Naive thymus-derived CD4-positive, alpha-beta T cell (primary cell): ENCODE data around the gene OSBPL10. TPM values are rescaled to one million over a fixed set of nuclear protein-coding genes. Genes with fewer than 3 reads are reported as not detected.

ENCODE experiments used
- ATAC-seq: fragments of 150-1000 bp; cut with Tn5 transposase; 2 replicates; pipeline ENCODE4 v1.10.0; 2021; ENCODE audit warnings: mild to moderate bottlenecking, moderate library complexity
- CTCF ChIA-PET: fragments of 350-600 bp; sonication (Branson Sonifier 250); formaldehyde crosslinking; loops from one replicate; lab custom pipeline; 2021; ENCODE audit warnings: antibody characterized with exemption; lab: Charles Lee
- POLR2A ChIA-PET: fragments of 350-600 bp; sonication (Branson Sonifier 250); formaldehyde crosslinking; loops from one replicate; lab custom pipeline; 2021; ENCODE audit warnings: antibody characterized with exemption, inconsistent platforms; lab: Charles Lee
- DNase-seq, 9 donors: peaks; one replicate each; pipeline versions ENCODE4 v3.0.0 to v3.0.0-alpha.2; 2020 to 2022; ENCODE audit warnings: mixed read lengths in 1 of 9
- H3K27ac ChIP-seq: one replicate; pipeline ENCODE4 v1.7.0; 2013; ENCODE audit warnings: mild to moderate bottlenecking, low read depth, low read length, moderate library complexity
- H3K27me3 ChIP-seq, 2 donors: one replicate each; pipeline ENCODE4 v1.7.0; 2013; ENCODE audit warnings: low read length in 2 of 2, mild to moderate bottlenecking in 2 of 2, moderate library complexity in 2 of 2; ENCODE audit not compliant: control insufficient read depth in 2 of 2, insufficient read depth in 2 of 2
- H3K36me3 ChIP-seq, 3 experiments: 1 replicate in 2 of 3; 2 replicates in 1 of 3; pipeline ENCODE4 v1.7.0; 2013; ENCODE audit warnings: low read length in 3 of 3, mild to moderate bottlenecking in 3 of 3, moderate library complexity in 1 of 3; ENCODE audit not compliant: insufficient read depth in 3 of 3, control insufficient read depth in 2 of 3
- H3K4me1 ChIP-seq, 2 donors: one replicate each; pipeline ENCODE4 v1.7.0; 2013; ENCODE audit warnings: low read length in 2 of 2, mild to moderate bottlenecking in 2 of 2, moderate library complexity in 1 of 2; ENCODE audit not compliant: control insufficient read depth in 2 of 2, insufficient read depth in 2 of 2
- H3K4me3 ChIP-seq: 2 replicates; pipeline ENCODE4 v1.7.0; 2013; ENCODE audit warnings: mild to moderate bottlenecking, low read length
- H3K9me3 ChIP-seq, 3 experiments: 1 replicate in 2 of 3; 2 replicates in 1 of 3; pipeline ENCODE4 v1.7.0; 2013; ENCODE audit warnings: low read length in 3 of 3; ENCODE audit not compliant: control insufficient read depth in 2 of 3
- H3K27ac Mint-ChIP-seq, 9 donors: one replicate each; pipeline ENCODE4 v1.8.0; 2020 to 2022; ENCODE audit warnings: mixed read lengths in 9 of 9, mild to moderate bottlenecking in 8 of 9, moderate library complexity in 5 of 9, inconsistent platforms in 2 of 9
- H3K27me3 Mint-ChIP-seq, 5 donors: one replicate each; pipeline ENCODE4 v1.8.0; 2021 to 2022; ENCODE audit warnings: mixed read lengths in 5 of 5, mild to moderate bottlenecking in 1 of 5
- H3K36me3 Mint-ChIP-seq, 5 donors: one replicate each; pipeline ENCODE4 v1.8.0; 2020 to 2022; ENCODE audit warnings: mixed read lengths in 5 of 5, mild to moderate bottlenecking in 3 of 5, inconsistent platforms in 1 of 5
- H3K4me1 Mint-ChIP-seq, 7 donors: one replicate each; pipeline ENCODE4 v1.8.0; 2020 to 2022; ENCODE audit warnings: mixed read lengths in 7 of 7, mild to moderate bottlenecking in 3 of 7, inconsistent platforms in 1 of 7
- H3K4me3 Mint-ChIP-seq, 10 donors: one replicate each; pipeline ENCODE4 v1.8.0; 2020 to 2022; ENCODE audit warnings: mild to moderate bottlenecking in 10 of 10, mixed read lengths in 10 of 10, moderate library complexity in 6 of 10, inconsistent platforms in 2 of 10
- H3K9me3 Mint-ChIP-seq, 11 donors: one replicate each; pipeline ENCODE4 v1.8.0; 2020 to 2022; ENCODE audit warnings: mixed read lengths in 11 of 11, mild to moderate bottlenecking in 4 of 11, inconsistent platforms in 1 of 11, moderate library complexity in 1 of 11
- intact Hi-C, 2 donors: fragments of 100-400 bp; cut with micrococcal nuclease; formaldehyde crosslinking; loops; one replicate each; pipeline ENCODE4 v1.15.1; 2023
- polyA plus RNA-seq, 2 donors: library from polyadenylated mRNA; unstranded; fragments of 300-500 nt; fragmentation: Illumina TruSeq; gene quantifications; one replicate each; pipeline ENCODE4 v1.2.3, GENCODE V29; 2021
- total RNA-seq, 6 experiments: library from RNA in 5 of 6; stranded (reverse) in 5 of 6; gene quantifications; 1 replicate in 5 of 6; 2 replicates in 1 of 6; pipeline ENCODE4 v1.2.3 and lab custom pipeline; 2021 to 2026

The OSBPL10 gene
- total and polyA plus RNA-seq, 7 experiments from 2014 or later: 0.15 to 6.8 (median 0.59) TPM

DNA sequence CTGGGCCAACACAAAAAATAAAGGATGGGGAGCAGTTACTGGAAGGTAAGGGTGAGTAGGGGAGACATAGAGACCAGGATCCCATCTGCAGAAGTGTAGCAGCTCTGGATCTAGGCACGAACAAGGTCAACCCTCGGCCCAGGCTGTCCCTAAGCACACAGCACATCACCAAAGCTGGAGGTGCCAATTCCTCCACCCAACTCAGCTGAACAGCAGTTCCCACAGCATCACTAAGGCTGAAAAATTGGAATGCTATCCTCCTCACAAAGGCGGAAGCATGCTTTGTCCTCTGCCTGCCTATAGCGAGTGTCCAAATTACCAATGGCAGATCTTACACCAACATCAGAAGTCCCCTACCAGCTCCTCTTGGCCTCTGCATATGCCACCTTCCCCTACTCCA, 33.9 kb downstream of the OSBPL10 start:
- Mint-ChIP-seq H3K4me1 (peaks cover 0 to 7% (median 0%) of the 10 kb centered on the region in 7 donors), H3K27me3 (peaks cover 0 to 11% (median under 1%) of the 10 kb centered on the region in 5 donors), H3K36me3 (peaks cover 0 to 3% (median 0%) of the 10 kb centered on the region in 5 donors), H3K27ac (no peak overlapping the region), H3K4me3 (no peak overlapping the region), H3K9me3 (peaks cover 0 to 16% (median 6%) of the 10 kb centered on the region in 11 donors)
- ATAC-seq (no peak), DNase-seq (no peak)
- POLR2A ChIA-PET: no interaction called here
- Histone ChIP-seq H3K27ac (no peak overlapping the region), H3K4me3 (no peak overlapping the region), H3K9me3 (no peaks in the 10 kb centered on the region), H3K36me3 (no peaks in the 10 kb centered on the region), H3K27me3 (no peaks in the 10 kb centered on the region), H3K4me1 (no peaks in the 10 kb centered on the region)
- CTCF ChIA-PET: no interaction called here
- intact Hi-C loops: no loop called here

DNA sequence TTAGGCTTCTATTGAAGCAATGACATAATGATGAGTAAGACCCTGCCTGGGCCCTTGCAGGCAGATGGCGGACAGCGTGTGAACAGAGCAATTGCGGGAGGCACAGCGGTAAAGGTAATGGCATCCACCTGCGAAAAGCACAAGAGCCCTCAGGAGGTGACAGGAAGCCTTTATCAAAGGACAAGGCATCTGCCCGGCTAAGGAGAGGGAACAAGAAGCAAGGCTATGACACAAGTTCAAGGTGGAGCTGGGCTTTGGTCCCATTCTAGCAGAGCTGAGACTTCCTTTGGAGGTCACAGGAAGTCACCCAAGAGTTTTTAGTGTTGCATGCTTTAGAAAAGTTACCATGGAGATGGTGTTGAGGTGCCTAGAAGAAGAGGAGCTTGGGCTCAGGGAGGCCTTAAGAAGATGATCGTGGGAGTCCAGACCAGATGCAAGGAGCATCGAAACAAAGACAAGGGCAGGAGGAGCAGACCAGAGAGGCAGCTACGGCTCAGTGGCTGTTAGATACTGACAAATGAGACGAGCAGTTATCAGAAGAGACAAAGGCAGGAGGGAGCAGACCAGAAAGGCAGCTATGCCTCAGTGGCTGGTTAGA, 34.5 kb downstream of the OSBPL10 start:
- H3K36me3 Mint-ChIP-seq: peaks cover 0 to 3% (median 0%) of the 10 kb centered on the region in 5 donors
- ATAC-seq: no peak
- H3K9me3 ChIP-seq: no peaks in the 10 kb centered on the region
- H3K36me3 ChIP-seq: no peaks in the 10 kb centered on the region
- H3K4me3 ChIP-seq: no peak overlapping the region
- H3K27ac ChIP-seq: no peak overlapping the region
- H3K27me3 ChIP-seq: no peaks in the 10 kb centered on the region
- CTCF ChIA-PET: no interaction called here
- H3K4me3 Mint-ChIP-seq: no peak overlapping the region
- peak overlapping the region in 1 of 9 donors; percentile 50 for H3K27ac Mint-ChIP-seq
- no peak for DNase-seq
- POLR2A ChIA-PET: no interaction called here
- no peaks in the 10 kb centered on the region for H3K4me1 ChIP-seq
- intact Hi-C loops: no loop called here
- H3K27me3 Mint-ChIP-seq: peaks cover 0 to 11% (median 0%) of the 10 kb centered on the region in 5 donors
- H3K4me1 Mint-ChIP-seq: peaks cover 0 to 6% (median 0%) of the 10 kb centered on the region in 7 donors
- peaks cover 0 to 16% (median 6%) of the 10 kb centered on the region in 11 donors for H3K9me3 Mint-ChIP-seq

DNA sequence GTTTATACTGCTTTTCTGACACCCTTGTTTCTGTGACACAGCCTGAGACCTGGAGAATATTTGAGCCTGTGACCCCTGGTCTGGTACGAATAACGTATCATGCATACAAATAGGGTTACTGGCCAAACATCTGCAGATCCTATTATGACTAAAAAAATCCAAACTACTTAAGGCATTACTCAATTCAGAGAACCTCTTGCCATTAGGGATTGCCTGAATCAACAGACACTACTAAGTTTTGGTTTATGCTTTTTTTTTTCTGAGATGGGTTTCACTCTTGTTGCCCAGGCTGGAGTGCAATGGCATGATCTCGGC, 35.4 kb downstream of the OSBPL10 start:
- Histone ChIP-seq H3K27me3 (no peaks in the 10 kb centered on the region), H3K4me3 (no peak overlapping the region), H3K36me3 (no peaks in the 10 kb centered on the region), H3K9me3 (no peaks in the 10 kb centered on the region), H3K27ac (no peak overlapping the region), H3K4me1 (no peaks in the 10 kb centered on the region)
- Mint-ChIP-seq H3K36me3 (peaks cover 0 to 3% (median 0%) of the 10 kb centered on the region in 5 donors), H3K27me3 (peaks cover 0 to 11% (median 0%) of the 10 kb centered on the region in 5 donors), H3K4me1 (peaks cover 0 to 8% (median 0%) of the 10 kb centered on the region in 7 donors), H3K27ac (no peak overlapping the region), H3K4me3 (no peak overlapping the region), H3K9me3 (peaks cover 0 to 14% (median 6%) of the 10 kb centered on the region in 11 donors)
- ATAC-seq: no peak
- POLR2A ChIA-PET: no interaction called here
- DNase-seq: no peak
- intact Hi-C loops: no loop called here
- CTCF ChIA-PET: no interaction called here

DNA sequence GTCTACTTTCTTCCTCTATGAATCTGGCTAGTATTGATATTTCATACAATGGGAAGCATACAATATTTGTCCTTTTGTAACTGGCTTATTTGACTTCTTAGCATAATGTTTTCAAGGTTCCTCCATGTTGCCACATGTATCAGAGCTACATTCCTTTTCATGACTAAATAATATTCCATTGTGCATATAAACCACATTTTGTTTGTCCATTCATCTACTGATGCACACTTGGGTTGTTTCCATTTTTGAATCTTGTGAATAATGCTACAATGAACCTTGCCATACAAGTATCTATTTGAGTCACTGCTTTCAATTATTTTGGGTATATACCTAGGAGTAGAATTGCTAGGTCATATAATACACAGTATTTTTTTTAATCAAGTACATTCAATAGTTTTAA, 38.0 kb downstream of the OSBPL10 start:
- POLR2A ChIA-PET: no interaction called here
- peaks cover 0 to 8% (median 0%) of the 10 kb centered on the region in 7 donors for H3K4me1 Mint-ChIP-seq

DNA sequence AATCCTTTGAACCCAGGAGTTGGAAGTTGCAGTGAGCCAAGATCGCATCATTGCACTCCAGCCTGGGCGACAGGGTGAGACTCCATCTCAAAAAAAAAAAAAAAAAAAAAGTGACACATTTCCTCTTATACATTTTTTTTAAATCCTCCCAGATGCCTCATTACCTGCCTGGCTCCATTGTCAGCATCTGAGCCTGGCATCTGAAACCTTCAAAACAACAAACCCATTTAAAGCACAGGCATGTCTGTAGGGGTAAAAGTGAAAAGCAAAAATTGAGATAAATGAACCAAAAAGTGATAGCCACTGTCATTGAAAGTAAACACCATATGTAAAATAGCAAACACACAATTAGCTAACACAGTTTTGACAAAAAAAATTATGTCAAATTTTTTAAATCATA, 38.6 kb downstream of the OSBPL10 start:
- no peak for DNase-seq
- H3K27me3 Mint-ChIP-seq: peaks cover 0 to 8% (median 0%) of the 10 kb centered on the region in 5 donors
- H3K27ac ChIP-seq: no peak overlapping the region
- peaks cover 0 to 6% (median 4%) of the 10 kb centered on the region in 11 donors for H3K9me3 Mint-ChIP-seq
- no peak overlapping the region for H3K4me3 ChIP-seq
- no peak for ATAC-seq
- intact Hi-C loops: no loop called here
- peaks cover 0 to 8% (median 0%) of the 10 kb centered on the region in 7 donors for H3K4me1 Mint-ChIP-seq
- H3K27ac Mint-ChIP-seq: no peak overlapping the region
- H3K36me3 ChIP-seq: no peaks in the 10 kb centered on the region
- no peaks in the 10 kb centered on the region for H3K9me3 ChIP-seq
- H3K4me1 ChIP-seq: no peaks in the 10 kb centered on the region
- no peak overlapping the region for H3K4me3 Mint-ChIP-seq
- peaks cover 0 to 3% (median 0%) of the 10 kb centered on the region in 5 donors for H3K36me3 Mint-ChIP-seq
- POLR2A ChIA-PET: no interaction called here
- no peaks in the 10 kb centered on the region for H3K27me3 ChIP-seq
- CTCF ChIA-PET: no interaction called here

More for the DNA sequence above, 38.0 kb downstream of the OSBPL10 start:
- Histone ChIP-seq H3K4me1 (no peaks in the 10 kb centered on the region), H3K4me3 (no peak overlapping the region), H3K9me3 (no peaks in the 10 kb centered on the region), H3K36me3 (no peaks in the 10 kb centered on the region), H3K27ac (no peak overlapping the region), H3K27me3 (no peaks in the 10 kb centered on the region)
- H3K9me3 Mint-ChIP-seq: peaks cover 0 to 6% (median 4%) of the 10 kb centered on the region in 11 donors
- CTCF ChIA-PET: no interaction called here
- ATAC-seq (no peak), DNase-seq (no peak)
- intact Hi-C loops: no loop called here
- peaks cover 0 to 3% (median 0%) of the 10 kb centered on the region in 5 donors for H3K36me3 Mint-ChIP-seq
- no peak overlapping the region for H3K4me3 Mint-ChIP-seq
- H3K27me3 Mint-ChIP-seq: peaks cover 0 to 11% (median 0%) of the 10 kb centered on the region in 5 donors
- no peak overlapping the region for H3K27ac Mint-ChIP-seq

DNA sequence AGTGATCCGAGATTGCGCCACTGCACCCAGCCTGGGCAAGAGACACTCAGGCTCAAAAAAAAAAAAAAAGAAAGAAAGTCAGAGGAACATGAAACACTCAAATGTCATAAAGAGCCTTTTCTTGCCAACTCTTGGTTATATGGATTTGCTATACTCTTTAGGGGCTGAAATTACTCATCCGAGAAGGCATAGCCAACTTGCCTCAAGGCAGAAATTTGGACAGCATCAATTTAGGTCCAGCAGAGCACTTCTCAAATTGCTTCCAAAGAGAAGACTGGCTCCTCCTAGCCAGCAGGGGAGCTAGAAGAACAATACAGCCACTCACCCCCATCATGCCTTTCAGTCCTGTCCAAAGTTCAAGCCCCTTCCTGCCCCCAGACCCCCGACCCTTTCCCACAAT, 43.8 kb downstream of the OSBPL10 start:
- DNase-seq: no peak
- H3K9me3 Mint-ChIP-seq: no peaks in the 10 kb centered on the region
- H3K27ac ChIP-seq: no peak overlapping the region
- H3K27me3 Mint-ChIP-seq: peaks cover 0 to 4% (median 0%) of the 10 kb centered on the region in 5 donors
- H3K9me3 ChIP-seq: no peaks in the 10 kb centered on the region
- no peak overlapping the region for H3K4me3 Mint-ChIP-seq
- H3K27ac Mint-ChIP-seq: no peak overlapping the region
- POLR2A ChIA-PET: no interaction called here
- CTCF ChIA-PET: no interaction called here
- ATAC-seq: no peak
- intact Hi-C loops: no loop called here
- H3K27me3 ChIP-seq: no peaks in the 10 kb centered on the region
- H3K4me1 ChIP-seq: no peaks in the 10 kb centered on the region
- no peaks in the 10 kb centered on the region for H3K36me3 ChIP-seq
- no peaks in the 10 kb centered on the region for H3K36me3 Mint-ChIP-seq
- no peak overlapping the region for H3K4me3 ChIP-seq
- H3K4me1 Mint-ChIP-seq: peaks cover 0 to 11% (median 0%) of the 10 kb centered on the region in 7 donors

DNA sequence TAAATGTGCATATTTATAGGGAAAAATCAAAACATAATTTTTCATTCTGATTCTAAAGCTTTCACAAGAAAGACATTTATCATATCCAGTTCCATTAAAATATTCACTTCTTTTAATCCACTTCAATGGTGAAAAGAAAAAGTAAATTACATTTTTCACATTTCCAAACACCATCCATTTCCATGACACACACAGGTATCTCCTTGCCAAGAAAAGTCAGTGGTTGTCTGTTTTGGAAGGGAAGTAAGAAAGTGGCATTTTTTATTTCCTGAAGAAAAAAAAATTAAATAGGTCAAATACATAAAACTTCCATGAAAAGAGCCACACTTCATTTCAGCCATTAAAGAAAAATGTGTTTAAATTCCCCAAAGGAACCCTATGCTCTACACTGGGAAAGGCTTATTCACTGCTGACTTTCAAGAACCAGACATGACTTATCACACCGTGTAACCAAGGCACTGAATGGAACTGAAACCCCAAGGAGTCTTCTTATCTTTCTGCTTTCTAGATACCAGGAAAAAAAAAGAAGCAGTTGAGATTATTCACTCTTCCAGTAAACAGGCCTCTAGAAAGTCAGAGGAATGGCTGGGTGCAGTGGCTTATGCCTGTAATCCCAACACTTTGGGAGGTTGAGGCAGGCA, 44.5 kb downstream of the OSBPL10 start:
- H3K9me3 ChIP-seq: no peaks in the 10 kb centered on the region
- no peak overlapping the region for H3K27ac Mint-ChIP-seq
- peaks cover 0 to 4% (median 0%) of the 10 kb centered on the region in 5 donors for H3K27me3 Mint-ChIP-seq
- no peaks in the 10 kb centered on the region for H3K27me3 ChIP-seq
- H3K36me3 ChIP-seq: no peaks in the 10 kb centered on the region
- no peak overlapping the region for H3K4me3 ChIP-seq
- H3K4me1 Mint-ChIP-seq: peaks cover 0 to 11% (median 0%) of the 10 kb centered on the region in 7 donors
- H3K27ac ChIP-seq: no peak overlapping the region
- no peak for ATAC-seq
- POLR2A ChIA-PET: no interaction called here
- DNase-seq: no peak
- no peaks in the 10 kb centered on the region for H3K9me3 Mint-ChIP-seq
- no peaks in the 10 kb centered on the region for H3K4me1 ChIP-seq
- intact Hi-C loops: no loop called here
- H3K4me3 Mint-ChIP-seq: no peak overlapping the region
- H3K36me3 Mint-ChIP-seq: no peaks in the 10 kb centered on the region
- CTCF ChIA-PET: no interaction called here
